Measurements from ENCODE around the gene AKIRIN2.

DNA sequence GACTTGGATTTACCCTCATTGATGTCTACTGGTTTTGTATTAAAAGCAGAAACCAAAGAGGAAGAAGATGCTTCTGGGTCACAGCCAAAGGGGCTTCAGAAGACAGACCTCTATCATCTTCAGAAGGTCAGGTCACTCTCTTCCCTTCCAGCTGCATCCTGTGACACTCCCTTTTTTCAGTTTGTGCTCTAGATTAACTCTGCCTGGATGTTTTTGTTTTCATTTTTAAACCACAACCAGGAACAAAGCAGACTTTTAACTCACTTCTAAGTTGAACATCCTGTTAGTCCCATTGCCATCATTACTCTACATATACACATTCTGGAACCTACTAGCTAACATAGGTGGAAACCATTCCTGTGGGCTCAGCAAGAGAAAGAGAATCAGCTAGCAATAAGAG is 45.2 kb downstream of the AKIRIN2 start:
- no peak for TF ChIP-seq EZH2 (IDR thresholded peaks at IDR 0.05; ENCODE audit: borderline replicate concordance, insufficient read depth, low read depth, low read length, poor library complexity, severe bottlenecking)
- TF ChIP-seq, protein P1, sequence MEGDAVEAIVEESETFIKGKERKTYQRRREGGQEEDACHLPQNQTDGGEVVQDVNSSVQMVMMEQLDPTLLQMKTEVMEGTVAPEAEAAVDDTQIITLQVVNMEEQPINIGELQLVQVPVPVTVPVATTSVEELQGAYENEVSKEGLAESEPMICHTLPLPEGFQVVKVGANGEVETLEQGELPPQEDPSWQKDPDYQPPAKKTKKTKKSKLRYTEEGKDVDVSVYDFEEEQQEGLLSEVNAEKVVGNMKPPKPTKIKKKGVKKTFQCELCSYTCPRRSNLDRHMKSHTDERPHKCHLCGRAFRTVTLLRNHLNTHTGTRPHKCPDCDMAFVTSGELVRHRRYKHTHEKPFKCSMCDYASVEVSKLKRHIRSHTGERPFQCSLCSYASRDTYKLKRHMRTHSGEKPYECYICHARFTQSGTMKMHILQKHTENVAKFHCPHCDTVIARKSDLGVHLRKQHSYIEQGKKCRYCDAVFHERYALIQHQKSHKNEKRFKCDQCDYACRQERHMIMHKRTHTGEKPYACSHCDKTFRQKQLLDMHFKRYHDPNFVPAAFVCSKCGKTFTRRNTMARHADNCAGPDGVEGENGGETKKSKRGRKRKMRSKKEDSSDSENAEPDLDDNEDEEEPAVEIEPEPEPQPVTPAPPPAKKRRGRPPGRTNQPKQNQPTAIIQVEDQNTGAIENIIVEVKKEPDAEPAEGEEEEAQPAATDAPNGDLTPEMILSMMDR (IDR thresholded peaks at IDR 0.05), result no peak
